ENCODE measurements around the gene NCAM1.

GRCh38 chr11:112932593-112932992, 28.6 kb upstream of the NCAM1 start:
- TF ChIP-seq CTCF (IDR thresholded peaks at IDR 0.05) (no peak), POLR2A (IDR thresholded peaks at IDR 0.05) (no peak)
